DMS153 treated with DMSO at 0.1 percent for 48 hours (cell line): ENCODE data around the gene DTX1.

ENCODE experiments used
- DNase-seq: peaks from one replicate; lab custom pipeline; 2025; ENCODE audit not compliant: unreplicated experiment; lab: John Stamatoyannopoulos, UW

DTX1 gene

GRCh38 chr12:113056631-113057488, at the start of gene DTX1:
DTX1 (plus strand) TSS chr12:113056730; CDS start chr12:113058193, 1,463 bp downstream.
- no peak for DNase-seq

- DNase-seq, result no peak
Observed at GRCh38 chr12:113007166-113007565, 49.4 kb upstream of the DTX1 start.

- no peak for DNase-seq
Observed at GRCh38 chr12:113010701-113011100, 45.8 kb upstream of the DTX1 start.

- no peak for DNase-seq
Observed at GRCh38 chr12:113014565-113014964, 42.0 kb upstream of the DTX1 start.

GRCh38 chr12:113016796-113017195, 39.7 kb upstream of the DTX1 start:
- no peak for DNase-seq

- no peak for DNase-seq
Observed at GRCh38 chr12:113019025-113019424, 37.5 kb upstream of the DTX1 start.

GRCh38 chr12:113021500-113021899, 35.0 kb upstream of the DTX1 start:
- DNase-seq, result no peak

GRCh38 chr12:113022563-113023297, 33.8 kb upstream of the DTX1 start:
- DNase-seq, result no peak

- no peak for DNase-seq
Observed at GRCh38 chr12:113027726-113028125, 28.8 kb upstream of the DTX1 start.

GRCh38 chr12:113030875-113031525, 25.5 kb upstream of the DTX1 start:
- peak; percentile 52 for DNase-seq

- no peak for DNase-seq
Observed at GRCh38 chr12:113039911-113040445, 16.6 kb upstream of the DTX1 start.

GRCh38 chr12:113040722-113041171, 15.8 kb upstream of the DTX1 start:
- no peak for DNase-seq

- no peak for DNase-seq
Observed at GRCh38 chr12:113041560-113041959, 15.0 kb upstream of the DTX1 start.

GRCh38 chr12:113043240-113043639, 13.3 kb upstream of the DTX1 start:
- DNase-seq, result no peak

- DNase-seq, result no peak
Observed at GRCh38 chr12:113044516-113044915, 12.0 kb upstream of the DTX1 start.

- peak; percentile 34 for DNase-seq
Observed at GRCh38 chr12:113048716-113049127, 7.8 kb upstream of the DTX1 start.

GRCh38 chr12:113049976-113050742, 6.4 kb upstream of the DTX1 start:
- no peak for DNase-seq

GRCh38 chr12:113050795-113051194, 5.7 kb upstream of the DTX1 start:
- no peak for DNase-seq

- DNase-seq, result no peak
Observed at GRCh38 chr12:113051759-113052158, 4.8 kb upstream of the DTX1 start.

GRCh38 chr12:113052326-113052725, 4.2 kb upstream of the DTX1 start:
- no peak for DNase-seq
